GM21723 (cell line): ENCODE results near the gene SLC5A2.

Source experiments
- ATAC-seq: cut with Tn5 transposase; IDR thresholded peaks from one replicate; pipeline ENCODE4 v1.9.1; 2021; ENCODE audit warnings: mild to moderate bottlenecking, moderate library complexity; ENCODE audit not compliant: unreplicated experiment

The SLC5A2 gene

GRCh38 chr16:31459687-31460581 is 23.0 kb upstream of the SLC5A2 start:
- ATAC-seq = peak; percentile 71

- no peak for ATAC-seq
Measured at GRCh38 chr16:31460582-31461002, 22.3 kb upstream of the SLC5A2 start.

GRCh38 chr16:31461201-31461920 is 21.6 kb upstream of the SLC5A2 start:
- ATAC-seq = no peak

- no peak for ATAC-seq
Measured at GRCh38 chr16:31461921-31462804, 20.8 kb upstream of the SLC5A2 start.

GRCh38 chr16:31464348-31464769 is 18.6 kb upstream of the SLC5A2 start:
- ATAC-seq = no peak

GRCh38 chr16:31464781-31465260 is 18.1 kb upstream of the SLC5A2 start:
- ATAC-seq = no peak

- no peak for ATAC-seq
Measured at GRCh38 chr16:31465788-31466370, 17.0 kb upstream of the SLC5A2 start.

- no peak for ATAC-seq
Measured at GRCh38 chr16:31466381-31466841, 16.5 kb upstream of the SLC5A2 start.

GRCh38 chr16:31467151-31467773 is 15.7 kb upstream of the SLC5A2 start:
- no peak for ATAC-seq

- ATAC-seq = no peak
Measured at GRCh38 chr16:31467858-31468257, 15.1 kb upstream of the SLC5A2 start.

- ATAC-seq = no peak
Measured at GRCh38 chr16:31470615-31471014, 12.3 kb upstream of the SLC5A2 start.

- no peak for ATAC-seq
Measured at GRCh38 chr16:31471241-31471874, 11.6 kb upstream of the SLC5A2 start.

- ATAC-seq = no peak
Measured at GRCh38 chr16:31471875-31472708, 10.8 kb upstream of the SLC5A2 start, which contains the start of gene TGFB1I1. Gene TGFB1I1, plus strand, starts transcription at chr16:31472152. Its CDS starts 37 bp downstream, at chr16:31472189.

- no peak for ATAC-seq
Measured at GRCh38 chr16:31472709-31473203, 10.2 kb upstream of the SLC5A2 start.

- ATAC-seq = no peak
Measured at GRCh38 chr16:31473264-31473984, 9.5 kb upstream of the SLC5A2 start.

GRCh38 chr16:31474173-31474714 is 8.7 kb upstream of the SLC5A2 start:
- ATAC-seq = no peak
